Activated CD8-positive, alpha-beta memory T cell treated with anti-CD3 and anti-CD28 coated beads for 48 hours (primary cell): ENCODE results near the gene PALLD.
"Not testable (repeated sequence)": the region's sequence is repeated elsewhere in the genome, so short reads cannot be mapped to it uniquely, and the experiment has no call there.

Source experiments
- DNase-seq, 3 experiments: peaks; one replicate each; pipeline ENCODE4 v3.0.0-alpha.2; 2020; ENCODE audit warnings: low read depth in 2 of 3, low spot score in 2 of 3

The PALLD gene

DNA sequence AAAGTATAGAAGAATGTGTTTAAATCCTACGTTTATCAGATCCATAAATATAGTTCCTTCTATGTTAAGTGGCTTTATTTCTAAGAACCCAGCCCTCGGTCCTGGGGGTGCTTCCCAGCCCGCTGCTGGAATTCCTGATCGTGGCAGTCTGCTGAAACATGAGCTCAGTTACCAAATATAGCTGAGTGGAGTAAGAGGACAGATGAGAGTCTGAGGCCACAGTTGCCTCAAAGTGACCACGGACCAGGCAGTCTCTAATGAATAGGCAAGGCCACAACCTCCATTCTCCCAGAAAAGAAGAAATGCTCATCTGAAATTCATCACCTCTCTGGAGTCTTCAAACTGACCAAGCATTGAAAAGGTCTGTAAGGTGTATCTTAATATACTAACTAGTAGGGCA lies at the start of gene PALLD:
TSS of gene PALLD (plus strand) at position 219 of the 400 bp plus-strand sequence.
- DNase-seq: no peak

DNA sequence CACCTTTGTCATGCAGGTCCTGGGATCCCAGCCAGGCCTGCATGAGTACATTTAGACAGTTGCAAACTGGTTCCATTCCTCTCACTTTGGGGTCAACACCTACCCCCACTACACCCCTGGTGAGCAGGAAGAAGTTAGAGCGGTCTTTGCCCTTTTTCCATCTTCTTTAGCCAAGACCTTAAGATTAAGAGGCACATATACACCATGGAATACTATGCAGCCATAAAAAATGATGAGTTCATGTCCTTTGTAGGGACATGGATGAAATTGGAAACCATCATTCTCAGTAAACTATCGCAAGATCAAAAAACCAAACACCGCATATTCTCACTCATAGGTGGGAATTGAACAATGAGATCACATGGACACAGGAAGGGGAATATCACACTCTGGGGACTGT lies 47.8 kb upstream of the PALLD start:
- DNase-seq: not testable (repeated sequence)

GRCh38 chr4:168449719-168450452 lies 47.0 kb upstream of the PALLD start:
- DNase-seq: no peak

DNA sequence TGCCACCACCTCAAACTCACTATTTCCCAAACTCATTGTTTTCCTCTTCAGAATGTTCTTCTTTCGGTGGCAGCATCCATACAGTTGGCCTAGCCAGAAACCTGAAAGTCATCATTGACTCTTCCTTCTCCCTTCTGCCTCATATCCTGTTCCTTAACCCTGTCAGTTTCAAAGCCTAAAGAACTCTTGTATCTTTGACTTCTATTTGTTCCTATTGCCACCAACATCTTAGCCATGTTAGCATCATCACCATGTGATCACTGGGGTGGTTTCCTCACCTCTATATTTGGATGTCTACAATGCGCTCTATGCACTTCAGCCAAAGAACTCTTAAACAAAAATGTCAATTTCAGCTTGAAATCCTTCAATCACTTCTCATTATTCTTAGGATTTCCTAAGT lies 45.5 kb upstream of the PALLD start:
- DNase-seq: no peak

GRCh38 chr4:168451744-168452390 lies 45.0 kb upstream of the PALLD start:
- DNase-seq: no peak

- no peak for DNase-seq
Observed at GRCh38 chr4:168453146-168453545, 43.7 kb upstream of the PALLD start.

DNA sequence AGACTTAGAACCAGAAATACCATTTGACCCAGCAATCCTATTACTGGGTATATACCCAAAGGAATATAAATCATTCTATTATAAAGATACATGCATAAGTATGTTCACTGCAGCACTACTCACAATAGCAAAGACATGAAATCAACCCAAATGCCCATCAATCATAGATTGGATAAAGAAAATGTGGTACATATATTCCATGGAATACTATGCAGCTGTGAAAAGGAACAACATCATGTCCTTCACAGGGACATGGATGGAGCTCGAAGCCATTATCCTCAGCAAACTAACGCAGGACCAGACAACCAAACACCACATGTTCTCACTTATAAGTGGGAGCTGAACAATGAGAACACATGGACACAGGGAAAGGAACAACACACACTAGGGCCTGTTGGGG lies 38.6 kb upstream of the PALLD start:
- not testable (repeated sequence) for DNase-seq

DNA sequence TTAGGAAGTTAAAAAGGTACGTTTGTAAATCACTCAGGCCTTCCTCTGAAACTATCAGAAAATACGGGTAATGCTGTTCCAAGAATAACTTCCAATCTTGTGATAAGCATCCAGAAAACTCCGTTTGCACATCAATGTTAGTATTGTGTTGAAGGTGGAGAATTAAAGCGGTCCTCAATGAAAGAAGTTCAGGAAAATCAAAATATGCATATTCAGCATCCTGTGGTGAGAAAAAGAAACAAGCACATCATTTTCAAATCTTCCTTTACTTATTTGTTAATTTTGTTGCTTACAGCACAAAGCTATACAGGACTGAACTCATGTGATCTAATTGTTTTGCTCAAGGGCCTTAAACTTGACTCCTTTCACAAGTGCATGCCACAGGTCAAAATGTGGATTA lies 35.0 kb upstream of the PALLD start:
- DNase-seq: no peak

DNA sequence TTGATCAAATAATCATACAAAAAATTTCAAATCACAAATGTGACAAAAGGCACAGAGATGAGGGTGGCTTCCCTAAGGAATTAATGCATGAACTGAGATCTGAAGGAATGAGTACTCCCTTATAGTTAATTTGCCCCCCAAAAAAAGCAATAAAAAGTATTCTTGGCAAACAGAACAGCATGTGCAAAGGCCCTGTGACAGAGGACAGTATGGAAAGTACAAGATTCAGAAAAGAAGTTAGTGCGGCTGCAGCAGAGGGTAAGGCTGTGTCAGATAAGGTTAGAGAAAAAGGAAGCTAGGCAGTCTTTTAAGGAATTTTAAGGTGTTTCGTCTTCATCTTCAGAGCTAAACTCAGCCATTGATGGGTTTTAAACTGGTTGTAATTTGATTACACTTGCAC lies 23.9 kb upstream of the PALLD start:
- no peak for DNase-seq

GRCh38 chr4:168474660-168475320 lies 22.1 kb upstream of the PALLD start:
- no peak for DNase-seq

GRCh38 chr4:168475745-168476144 lies 21.1 kb upstream of the PALLD start:
- DNase-seq: no peak

DNA sequence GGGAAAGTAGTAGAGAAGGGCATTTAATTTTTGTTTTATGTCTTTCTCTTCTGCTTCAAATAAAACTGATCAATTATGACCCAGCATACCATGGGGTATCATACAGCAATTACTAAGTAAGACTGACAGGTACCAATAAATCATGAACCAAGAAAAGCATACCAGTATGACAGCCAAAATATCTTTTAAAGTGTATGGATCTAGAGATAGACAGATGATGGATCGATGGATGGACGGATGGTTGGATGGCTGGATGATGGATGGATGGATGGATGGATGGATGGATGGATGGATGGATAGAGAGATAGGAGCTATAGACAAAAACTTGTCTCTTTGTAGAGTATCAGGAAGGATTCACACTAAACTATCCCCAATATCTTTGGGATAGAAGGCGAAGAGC lies 18.0 kb upstream of the PALLD start:
- no peak for DNase-seq

- DNase-seq: peak in 1 of 3 experiments; percentile 13
Observed at GRCh38 chr4:168480931-168481611, 15.8 kb upstream of the PALLD start.

- DNase-seq: no peak
Observed at GRCh38 chr4:168483811-168484210, 13.0 kb upstream of the PALLD start.

DNA sequence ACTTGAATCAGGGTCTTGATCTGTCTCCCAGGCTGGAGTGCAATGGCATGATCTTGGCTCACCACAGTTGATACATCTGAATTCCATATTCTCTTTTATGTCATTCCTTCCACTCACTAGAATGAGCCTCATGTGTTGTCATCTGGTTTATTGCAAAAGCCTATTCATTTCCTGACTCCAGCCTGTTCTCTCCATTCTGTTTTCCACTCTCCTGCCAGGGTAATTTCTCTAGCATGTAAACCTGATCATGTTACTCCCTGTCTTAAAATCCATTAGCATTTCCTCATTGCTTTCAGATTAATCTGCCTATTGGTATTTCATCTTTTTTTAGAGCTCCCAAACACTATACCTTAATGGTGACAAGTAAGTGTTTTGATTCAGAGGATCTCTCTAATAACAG lies 12.2 kb upstream of the PALLD start:
- no peak for DNase-seq

- no peak for DNase-seq
Observed at GRCh38 chr4:168485156-168485910, 11.5 kb upstream of the PALLD start.

- DNase-seq: no peak
Observed at GRCh38 chr4:168486912-168487281, 10.0 kb upstream of the PALLD start.

DNA sequence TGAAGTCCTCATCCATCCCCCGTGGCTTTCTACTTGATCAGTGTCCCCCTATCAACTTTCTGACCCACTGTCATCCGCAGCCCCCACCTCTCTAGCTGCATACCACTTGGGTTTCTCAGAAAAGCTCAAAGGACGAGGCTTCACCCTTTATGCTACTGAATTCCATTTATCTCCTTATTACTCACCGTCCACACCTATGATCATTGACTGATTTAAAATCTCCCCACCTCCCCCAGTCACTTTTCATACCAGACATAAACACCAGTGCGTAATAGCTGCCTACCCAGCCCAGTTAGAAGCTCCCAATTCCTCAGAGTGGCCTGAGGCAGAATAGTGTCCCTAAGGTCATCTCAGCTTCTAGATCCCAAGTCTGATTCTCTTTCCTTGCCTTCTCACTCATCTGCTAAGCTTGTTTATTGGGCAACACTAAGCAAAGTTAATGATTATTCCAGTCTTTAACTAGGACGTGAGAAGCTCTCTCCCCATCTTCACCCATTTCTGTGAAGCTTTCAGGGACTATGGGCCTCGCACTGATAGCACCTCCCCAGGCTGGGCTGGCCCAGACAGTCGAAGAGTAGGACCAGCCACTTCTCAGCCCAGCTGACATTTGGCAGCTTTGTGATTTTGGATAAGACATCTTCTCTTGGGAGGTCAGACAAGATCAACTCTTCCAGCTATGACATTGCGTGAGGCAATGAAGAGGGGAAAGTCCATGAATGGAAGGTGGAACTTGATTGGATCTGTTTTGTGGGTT lies 9.4 kb upstream of the PALLD start:
- DNase-seq: no peak

DNA sequence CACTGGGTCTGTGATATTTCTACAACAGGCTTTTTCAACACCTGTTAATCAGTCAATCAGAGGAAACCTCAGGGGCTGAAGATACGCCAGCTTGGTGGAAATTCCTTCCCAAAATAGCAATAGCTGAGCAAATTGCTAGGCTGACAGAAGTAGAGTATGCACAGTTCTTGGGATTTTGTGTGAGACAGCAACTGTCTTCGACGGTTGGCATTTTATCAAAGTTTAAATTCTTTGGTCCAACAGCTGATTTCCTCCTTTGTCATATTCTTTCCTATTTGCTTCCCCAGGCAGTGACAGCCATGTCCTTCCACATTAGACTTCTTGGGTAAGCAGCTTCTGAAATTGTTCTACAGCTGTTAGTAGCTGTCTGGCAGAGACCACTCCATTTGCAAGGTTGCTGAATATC lies 8.0 kb upstream of the PALLD start:
- DNase-seq: no peak

DNA sequence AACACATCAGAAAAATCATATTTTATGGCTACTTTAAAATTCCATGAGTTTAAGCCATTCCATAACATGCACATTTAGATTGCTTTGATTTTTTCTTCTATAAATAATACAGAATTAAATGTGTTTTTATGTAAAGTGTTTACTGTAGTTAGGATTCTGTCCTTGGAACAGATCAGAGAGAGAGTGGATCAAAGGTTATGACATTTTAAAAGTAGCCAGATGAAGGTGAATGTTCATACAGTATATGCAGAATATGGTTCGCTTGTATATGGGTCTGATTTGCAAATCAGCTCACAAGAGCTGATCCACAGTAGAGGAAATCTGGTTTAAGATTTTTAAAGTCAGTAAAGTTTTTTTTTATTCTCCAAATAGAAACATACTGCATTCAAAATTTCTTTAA lies 7.2 kb upstream of the PALLD start:
- no peak for DNase-seq
